Neuron (in vitro differentiated cells): ENCODE measurements around the gene F2.
"Not testable (repeated sequence)": the region's sequence is repeated elsewhere in the genome, so short reads cannot be mapped to it uniquely, and the experiment has no call there.

ENCODE experiments used
- H2AFZ ChIP-seq: one replicate; pipeline ENCODE4 v1.6.1; 2013; ENCODE audit warnings: low read depth, mild to moderate bottlenecking, inconsistent platforms, low read length, moderate library complexity
- H3K27me3 ChIP-seq: one replicate; pipeline ENCODE4 v1.6.1; 2013; ENCODE audit warnings: low read length; ENCODE audit not compliant: insufficient read depth
- H3K36me3 ChIP-seq: one replicate; pipeline ENCODE4 v1.6.1; 2013; ENCODE audit warnings: low read length; ENCODE audit not compliant: insufficient read depth
- H3K4me1 ChIP-seq: one replicate; pipeline ENCODE4 v1.6.1; 2013; ENCODE audit warnings: low read length; ENCODE audit not compliant: insufficient read depth
- H3K4me3 ChIP-seq: 2 replicates; pipeline ENCODE4 v1.5.1; 2013; ENCODE audit warnings: mild to moderate bottlenecking, low read length, moderate library complexity
- H3K9me3 ChIP-seq: one replicate; pipeline ENCODE4 v1.6.1; 2013; ENCODE audit warnings: low read length

F2 gene

GRCh38 chr11:46719048-46719542, at the start of gene F2:
F2 (plus strand) TSS chr11:46719213; CDS start chr11:46719236, 23 bp downstream.
- no peaks in the 10 kb centered on the region for H3K36me3 ChIP-seq

GRCh38 chr11:46669711-46670139, 49.3 kb upstream of the F2 start:
- no peak overlapping the region for H3K4me3 ChIP-seq
- H3K36me3 ChIP-seq: peaks cover 83% of the 10 kb centered on the region
- H3K9me3 ChIP-seq: no peaks in the 10 kb centered on the region
- no peaks in the 10 kb centered on the region for H3K27me3 ChIP-seq
- H3K4me1 ChIP-seq: peaks cover 2% of the 10 kb centered on the region
- no peak overlapping the region for H2AFZ ChIP-seq

More at GRCh38 chr11:46719048-46719542, at the start of gene F2:
- Histone ChIP-seq H3K9me3 (peaks cover 2% of the 10 kb centered on the region), H3K4me1 (peaks cover 7% of the 10 kb centered on the region), H3K4me3 (no peak within 1 kb of the TSS), H3K27me3 (no peaks in the 10 kb centered on the region), H2AFZ (no peak within 1 kb of the TSS)

DNA sequence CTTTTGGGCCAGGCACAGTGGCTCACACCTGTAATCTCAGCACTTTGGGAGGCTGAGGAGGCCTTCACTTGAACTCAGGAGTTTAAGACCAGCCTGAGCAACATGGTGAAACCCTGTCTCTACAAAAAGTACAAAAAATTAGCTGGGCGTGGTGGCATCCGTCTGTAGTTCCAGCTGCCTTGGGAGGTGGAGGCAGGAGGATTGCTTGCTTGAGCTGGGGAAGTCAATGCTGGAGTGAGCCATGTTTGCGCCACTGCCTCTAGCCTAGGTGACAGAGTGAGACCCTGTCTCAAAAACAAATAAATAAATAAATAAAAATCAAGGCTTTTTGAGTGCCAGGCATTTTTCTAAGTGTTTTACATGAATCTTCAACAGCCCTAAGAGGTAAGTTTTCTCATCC, 48.5 kb upstream of the F2 start:
- not testable (repeated sequence) for H2AFZ ChIP-seq, H3K27me3 ChIP-seq, H3K9me3 ChIP-seq, H3K4me1 ChIP-seq, H3K4me3 ChIP-seq
- peaks cover 75% of the 10 kb centered on the region for H3K36me3 ChIP-seq

DNA sequence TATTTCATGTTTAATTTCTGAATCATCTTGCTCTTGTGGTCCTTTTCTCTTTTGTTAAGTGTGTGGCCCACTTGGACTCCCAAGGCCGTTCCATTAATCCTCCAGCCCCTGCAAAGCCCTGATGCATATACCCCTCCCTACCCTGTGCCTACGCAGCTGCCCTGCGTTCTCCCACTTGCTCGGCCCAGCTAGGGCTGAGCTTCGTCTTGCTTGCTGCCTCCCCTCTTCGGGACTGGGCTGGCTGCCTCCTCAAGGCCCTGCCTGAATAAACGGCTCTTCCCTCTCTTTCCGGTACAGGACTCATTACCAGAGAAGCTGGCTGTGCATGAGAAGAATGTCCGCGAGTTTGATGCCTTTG, 47.1 kb upstream of the F2 start:
- Histone ChIP-seq H3K9me3 (no peaks in the 10 kb centered on the region), H3K36me3 (peaks cover 63% of the 10 kb centered on the region), H3K27me3 (no peaks in the 10 kb centered on the region), H3K4me3 (no peak overlapping the region), H2AFZ (no peak overlapping the region), H3K4me1 (no peaks in the 10 kb centered on the region)

DNA sequence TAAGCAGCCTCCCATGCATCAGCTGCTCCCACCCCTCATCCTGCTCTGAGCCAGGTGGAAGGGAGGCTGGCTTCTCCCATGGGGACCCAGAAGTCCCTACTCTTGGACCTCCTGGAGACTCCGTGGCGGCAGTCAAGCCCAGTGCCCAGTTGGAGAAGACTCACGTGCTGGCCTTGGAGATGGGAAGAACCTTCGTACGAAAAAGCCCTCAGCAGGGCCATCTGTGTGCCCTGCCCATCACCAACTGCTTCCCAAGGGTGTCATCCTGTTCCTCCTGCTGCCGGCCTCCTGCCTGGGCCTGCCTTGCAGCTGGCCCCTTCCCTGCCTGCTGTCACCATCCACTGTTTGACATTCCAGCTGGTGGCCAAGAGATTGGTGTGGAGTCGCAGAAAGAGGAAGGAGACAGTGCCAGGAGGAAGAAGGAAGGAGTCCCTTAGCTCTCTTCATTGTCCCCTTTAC, 46.6 kb upstream of the F2 start:
- Histone ChIP-seq H3K9me3 (no peaks in the 10 kb centered on the region), H2AFZ (no peak overlapping the region), H3K4me1 (no peaks in the 10 kb centered on the region), H3K36me3 (peaks cover 58% of the 10 kb centered on the region), H3K27me3 (no peaks in the 10 kb centered on the region), H3K4me3 (no peak overlapping the region)

- peaks cover 55% of the 10 kb centered on the region for H3K36me3 ChIP-seq
- no peak overlapping the region for H2AFZ ChIP-seq
- no peaks in the 10 kb centered on the region for H3K27me3 ChIP-seq
- H3K9me3 ChIP-seq: no peaks in the 10 kb centered on the region
- H3K4me3 ChIP-seq: no peak overlapping the region
- no peaks in the 10 kb centered on the region for H3K4me1 ChIP-seq
Observed at GRCh38 chr11:46673713-46674462, 45.1 kb upstream of the F2 start.

- no peaks in the 10 kb centered on the region for H3K9me3 ChIP-seq
- no peaks in the 10 kb centered on the region for H3K27me3 ChIP-seq
- H3K36me3 ChIP-seq: peaks cover 54% of the 10 kb centered on the region
- no peak overlapping the region for H3K4me3 ChIP-seq
- no peak overlapping the region for H2AFZ ChIP-seq
- no peaks in the 10 kb centered on the region for H3K4me1 ChIP-seq
Observed at GRCh38 chr11:46674463-46675287, 44.3 kb upstream of the F2 start.

DNA sequence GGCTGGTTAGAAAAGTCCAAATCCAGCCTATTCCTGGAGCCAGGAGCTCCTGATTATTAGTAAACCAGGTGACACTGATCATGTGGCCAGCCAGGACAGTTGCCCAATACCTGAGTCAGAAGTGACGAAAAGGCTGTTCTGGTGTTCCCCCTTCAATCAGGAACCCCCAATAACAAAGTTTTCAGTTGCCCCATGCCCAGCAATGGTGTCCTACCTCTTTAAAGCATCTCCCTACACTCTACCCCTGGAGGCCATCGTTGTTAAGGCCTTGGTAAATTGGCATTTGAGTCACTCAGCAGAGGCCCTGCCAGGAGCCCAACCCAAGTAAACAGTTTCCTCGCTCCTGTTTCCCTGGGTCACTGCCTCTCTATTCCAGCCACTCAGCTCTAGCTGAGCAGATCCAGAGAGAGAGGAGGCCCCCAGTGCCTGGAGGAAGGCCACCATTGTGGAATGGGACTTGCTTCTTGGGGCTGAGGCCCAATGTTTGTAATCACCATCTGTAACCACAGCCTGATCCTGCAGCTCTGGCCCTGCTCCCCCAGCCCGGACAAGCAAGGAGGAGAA, 43.6 kb upstream of the F2 start:
- Histone ChIP-seq H3K36me3 (peaks cover 57% of the 10 kb centered on the region), H3K27me3 (no peaks in the 10 kb centered on the region), H3K9me3 (no peaks in the 10 kb centered on the region), H3K4me1 (no peaks in the 10 kb centered on the region), H3K4me3 (no peak overlapping the region), H2AFZ (no peak overlapping the region)

GRCh38 chr11:46675949-46676348, 43.1 kb upstream of the F2 start:
- H3K4me1 ChIP-seq: no peaks in the 10 kb centered on the region
- H3K27me3 ChIP-seq: no peaks in the 10 kb centered on the region
- no peaks in the 10 kb centered on the region for H3K9me3 ChIP-seq
- no peak overlapping the region for H3K4me3 ChIP-seq
- peaks cover 57% of the 10 kb centered on the region for H3K36me3 ChIP-seq
- no peak overlapping the region for H2AFZ ChIP-seq

GRCh38 chr11:46676436-46677158, 42.4 kb upstream of the F2 start:
- H3K9me3 ChIP-seq: no peaks in the 10 kb centered on the region
- peaks cover 56% of the 10 kb centered on the region for H3K36me3 ChIP-seq
- H2AFZ ChIP-seq: no peak overlapping the region
- H3K27me3 ChIP-seq: no peaks in the 10 kb centered on the region
- no peaks in the 10 kb centered on the region for H3K4me1 ChIP-seq
- H3K4me3 ChIP-seq: no peak overlapping the region

- H3K4me3 ChIP-seq: no peak overlapping the region
- H3K9me3 ChIP-seq: no peaks in the 10 kb centered on the region
- H3K36me3 ChIP-seq: peaks cover 50% of the 10 kb centered on the region
- H2AFZ ChIP-seq: no peak overlapping the region
- H3K4me1 ChIP-seq: no peaks in the 10 kb centered on the region
- no peaks in the 10 kb centered on the region for H3K27me3 ChIP-seq
Observed at GRCh38 chr11:46677169-46677568, 41.8 kb upstream of the F2 start.

DNA sequence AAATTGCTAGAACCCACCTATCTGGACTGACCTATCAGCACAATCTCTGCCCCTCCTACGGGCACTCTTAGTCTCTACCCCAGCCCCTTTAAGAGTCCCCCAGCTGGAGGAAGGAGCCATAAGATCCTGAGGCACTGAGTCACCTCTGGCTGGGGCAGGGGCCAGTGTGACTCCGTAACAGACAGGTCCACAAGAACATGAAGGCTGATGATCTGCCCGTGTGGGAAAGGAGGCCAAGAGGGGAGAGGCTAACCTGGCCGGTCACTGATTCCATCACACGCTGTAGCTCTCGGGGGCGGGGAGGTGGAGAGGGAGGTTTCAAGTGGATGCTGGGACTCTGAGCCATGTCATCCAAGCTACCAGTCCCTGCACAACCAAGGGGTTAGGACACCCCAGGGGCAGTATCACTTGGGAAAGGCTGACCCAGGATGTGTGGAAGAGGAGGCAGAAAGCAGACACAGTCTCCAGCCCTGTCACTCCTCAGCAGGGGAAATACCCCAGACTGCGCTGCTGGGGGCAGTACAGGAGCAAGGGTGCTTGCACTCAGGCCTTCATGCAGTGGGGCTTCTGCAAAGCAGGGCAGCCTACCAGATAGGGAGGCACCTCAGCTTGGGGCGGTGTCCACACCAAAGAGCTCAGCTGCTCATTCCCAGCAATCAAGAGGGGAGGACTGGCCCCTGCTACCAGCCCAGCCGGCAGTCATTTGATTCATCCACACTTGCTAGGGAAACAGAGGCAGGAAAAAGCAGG, 40.8 kb upstream of the F2 start:
- no peak overlapping the region for H3K4me3 ChIP-seq
- H3K9me3 ChIP-seq: no peaks in the 10 kb centered on the region
- H3K27me3 ChIP-seq: no peaks in the 10 kb centered on the region
- H3K4me1 ChIP-seq: no peaks in the 10 kb centered on the region
- no peak overlapping the region for H2AFZ ChIP-seq
- H3K36me3 ChIP-seq: peaks cover 42% of the 10 kb centered on the region
